SKM-1 (cell line): Measurements from ENCODE around the gene COL4A2.

Experiments used
- DNase-seq: peaks from one replicate; lab custom pipeline; 2025; ENCODE audit not compliant: unreplicated experiment; lab: John Stamatoyannopoulos, UW

COL4A2 gene

DNA sequence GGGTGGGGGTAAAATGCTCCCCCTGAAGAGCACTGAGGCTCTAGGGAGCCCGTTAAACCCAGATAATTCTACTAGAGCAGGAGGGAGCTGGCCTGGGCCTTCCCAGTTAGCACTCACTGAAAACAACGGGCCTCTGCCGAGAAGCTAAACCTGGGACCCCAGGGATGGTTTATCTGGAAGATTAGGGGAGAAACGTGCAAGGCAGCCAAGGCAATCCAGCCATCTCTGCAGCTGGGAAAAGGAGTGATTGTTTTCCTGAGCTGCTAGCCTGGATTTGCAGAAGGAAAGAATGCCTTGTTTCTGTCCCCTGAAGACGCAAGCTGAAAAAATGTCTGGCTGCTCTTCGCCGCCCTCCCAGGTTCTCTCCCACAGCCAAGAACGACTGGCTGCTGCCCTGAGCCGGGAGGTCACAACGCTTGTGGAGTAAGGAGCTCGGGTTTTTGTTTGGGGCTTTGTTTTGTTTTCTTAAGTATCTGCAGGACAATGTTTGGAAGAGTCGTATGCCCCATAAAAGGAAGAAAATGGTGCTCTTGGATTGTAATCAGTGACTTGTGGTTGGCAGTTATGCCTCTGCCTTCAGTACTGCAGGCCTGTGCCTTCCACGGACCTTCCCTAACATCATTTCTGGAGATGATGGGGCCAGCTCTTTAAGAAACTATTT is 31.5 kb downstream of the COL4A2 start:
- no peak for DNase-seq

DNA sequence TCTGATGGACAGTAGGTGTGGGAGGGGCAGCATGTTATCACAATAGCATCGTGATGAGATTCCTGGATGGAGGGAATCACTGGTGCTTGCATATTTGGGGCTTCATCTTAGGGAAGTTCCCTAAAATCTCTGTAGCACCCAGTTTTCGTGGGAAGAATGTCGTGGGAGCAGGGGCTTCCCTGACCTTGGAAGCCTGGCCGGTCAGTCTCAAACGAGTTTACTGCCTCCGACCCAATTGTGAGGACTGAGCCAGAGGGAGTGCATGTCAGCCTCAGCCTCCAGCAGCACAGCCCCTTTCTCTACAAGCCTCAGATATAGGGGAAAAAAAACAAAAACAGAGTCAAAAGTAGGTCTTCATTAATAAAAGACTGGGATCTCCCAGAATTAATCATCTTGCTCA is 32.2 kb downstream of the COL4A2 start:
- no peak for DNase-seq

DNA sequence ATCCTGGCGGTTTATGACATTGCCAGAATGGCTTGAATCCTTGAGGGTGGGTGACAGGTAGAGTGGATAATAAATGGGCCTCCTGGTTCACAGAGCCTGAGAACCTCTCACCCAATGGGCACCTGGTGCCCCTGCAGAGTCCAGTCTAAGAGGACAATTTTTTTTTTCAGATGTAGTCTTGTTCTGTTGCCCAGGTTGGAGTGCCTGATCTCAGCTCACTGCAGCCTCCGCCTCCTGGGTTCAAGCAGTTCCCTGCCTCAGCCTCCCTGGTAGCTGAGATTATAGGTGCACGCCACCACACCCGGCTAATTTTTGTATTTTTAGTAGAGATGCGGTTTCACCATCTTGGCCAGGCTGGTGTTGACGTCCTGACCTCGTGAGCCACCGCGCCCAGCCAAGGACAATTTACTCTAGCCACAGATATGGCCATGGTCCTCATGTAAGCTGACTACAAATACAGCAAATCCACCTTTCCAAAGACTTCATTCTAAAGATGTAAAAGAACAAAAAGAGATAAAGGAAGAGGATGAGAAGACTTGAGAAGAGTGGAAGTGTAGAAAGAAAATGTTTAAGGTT is 33.0 kb downstream of the COL4A2 start:
- DNase-seq = no peak

DNA sequence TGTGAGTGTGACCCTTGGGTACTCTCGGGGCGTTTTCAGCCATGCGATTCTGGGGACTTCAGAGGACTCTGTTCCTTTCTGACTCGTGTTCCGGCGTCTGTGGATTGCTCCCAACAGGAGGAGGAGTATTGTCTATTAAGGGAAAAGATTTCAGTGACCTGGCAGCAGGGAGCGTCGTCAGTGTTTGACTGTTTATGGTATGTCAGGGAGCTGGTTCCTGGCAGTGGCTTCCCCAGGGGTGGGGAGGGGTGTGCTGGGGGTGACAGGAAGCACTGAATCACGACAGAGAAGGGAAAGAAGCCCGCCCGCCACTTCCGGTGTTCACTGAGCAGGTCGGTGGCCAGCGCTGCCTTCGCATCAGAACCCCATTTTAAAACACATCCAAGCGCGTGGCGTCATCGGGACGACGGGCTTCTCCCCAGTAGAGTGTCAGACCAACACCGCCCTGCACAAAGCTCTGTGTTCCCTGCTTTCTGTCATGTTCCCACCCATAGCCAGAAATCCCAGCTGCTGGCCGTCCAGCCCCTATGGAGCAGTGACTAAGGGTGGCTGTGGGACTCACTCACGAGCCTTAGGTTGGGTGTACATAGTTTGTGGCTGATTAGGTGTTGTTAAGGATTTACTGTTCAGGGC is 33.8 kb downstream of the COL4A2 start:
- DNase-seq = no peak

DNA sequence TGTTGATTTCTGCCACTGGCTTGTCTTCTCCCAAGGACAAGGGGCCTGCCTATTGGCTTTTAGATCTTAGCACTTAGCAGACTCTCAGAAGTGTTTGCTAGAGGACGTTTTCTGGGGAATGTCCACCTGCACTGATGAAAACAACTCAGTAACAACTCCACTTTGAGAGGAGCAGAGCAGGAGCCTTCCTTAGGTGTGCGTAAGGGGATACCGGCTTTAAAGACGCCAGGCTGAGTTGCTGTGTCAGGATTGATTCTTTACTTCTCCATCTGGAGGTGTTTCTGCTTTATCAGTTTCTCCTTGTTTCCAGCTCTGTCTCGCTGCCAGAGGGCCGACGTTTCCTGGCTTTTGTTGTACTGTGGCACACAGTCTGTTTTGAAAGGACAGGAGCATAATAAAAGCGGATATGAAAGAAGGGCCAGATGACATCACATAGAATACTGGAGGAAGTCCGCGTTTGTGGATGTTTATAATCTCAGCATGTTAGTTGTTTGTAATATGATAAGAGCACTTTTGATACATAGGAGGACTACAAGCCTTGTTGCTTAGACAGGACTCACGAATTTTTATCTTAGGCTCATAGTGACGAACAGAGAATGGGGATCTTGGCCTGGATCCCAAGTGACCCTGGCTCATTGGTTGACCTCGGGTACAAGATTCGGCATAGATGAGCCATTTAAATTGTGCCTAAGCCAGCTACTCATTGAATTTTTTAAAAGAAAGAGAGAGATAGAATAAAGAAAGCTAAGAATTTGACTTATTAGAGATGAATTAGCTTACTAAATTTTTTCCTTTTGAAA is 34.6 kb downstream of the COL4A2 start:
- DNase-seq = no peak

DNA sequence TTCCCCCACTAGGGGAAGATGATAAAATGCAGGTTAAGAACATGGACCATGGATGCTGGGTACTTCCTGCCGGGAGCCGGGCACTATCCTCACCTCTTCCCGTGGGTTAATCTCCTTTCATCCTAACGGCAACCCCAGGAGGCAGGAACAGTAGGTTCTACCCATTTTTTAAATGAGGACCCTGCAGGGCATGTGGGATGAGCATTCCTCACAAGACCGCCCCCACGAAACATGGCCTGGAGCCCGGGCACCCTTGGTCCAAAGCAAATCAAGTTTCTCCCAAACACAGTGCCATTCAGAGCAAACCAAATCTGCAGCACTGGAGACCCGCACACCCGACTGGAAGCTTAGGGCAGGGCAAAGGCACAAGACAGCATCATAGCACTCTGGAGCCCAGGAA is 35.4 kb downstream of the COL4A2 start:
- DNase-seq = no peak

DNA sequence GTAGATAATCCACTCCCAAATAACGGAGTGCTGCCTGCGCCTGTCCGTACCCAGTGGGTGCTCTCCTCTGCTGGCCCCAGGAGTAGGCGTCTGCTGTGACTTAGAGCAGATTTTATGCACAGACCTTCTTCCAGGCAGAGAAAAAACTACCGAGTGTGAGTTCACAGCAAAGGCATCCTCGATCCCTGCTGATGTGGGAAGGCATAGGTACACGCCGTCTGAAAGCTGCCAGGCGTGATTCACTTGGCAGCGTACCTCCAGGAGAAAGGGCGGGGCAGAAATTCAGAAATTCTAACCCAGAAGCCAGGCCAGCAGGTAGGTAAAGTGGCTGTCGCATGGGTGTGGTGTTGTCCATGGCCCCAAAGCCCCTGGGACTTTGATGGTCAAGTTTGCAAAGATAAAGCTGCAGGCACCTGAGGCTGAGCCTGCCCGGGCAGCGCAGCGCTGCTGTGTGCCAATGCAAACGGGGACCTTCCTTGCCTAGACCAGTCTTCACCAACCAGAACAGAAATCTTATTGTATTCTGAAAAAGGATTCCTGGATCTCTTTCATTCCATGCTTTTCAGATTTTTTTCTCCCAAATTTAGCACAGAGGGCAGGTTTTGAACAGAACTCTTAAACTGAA is 36.3 kb downstream of the COL4A2 start:
- no peak for DNase-seq

DNA sequence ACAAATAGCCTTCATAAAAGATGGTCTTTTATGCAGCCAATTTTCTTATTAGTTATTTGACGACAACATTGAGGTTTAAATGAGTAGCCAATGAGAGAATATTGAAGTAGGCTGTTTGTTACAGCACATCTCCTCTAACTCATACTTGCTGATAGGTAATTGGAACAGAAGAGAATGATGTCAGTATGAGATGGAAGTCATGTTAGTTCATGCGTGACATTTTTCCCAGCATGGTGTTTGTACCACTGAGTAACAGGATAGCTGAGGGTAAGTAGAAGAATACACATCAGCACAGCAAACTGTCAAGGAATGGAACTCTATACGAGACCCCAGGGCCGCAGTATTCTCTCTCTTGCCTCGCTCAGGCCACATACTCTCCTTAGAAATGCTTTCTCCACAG is 37.2 kb downstream of the COL4A2 start:
- DNase-seq = no peak

DNA sequence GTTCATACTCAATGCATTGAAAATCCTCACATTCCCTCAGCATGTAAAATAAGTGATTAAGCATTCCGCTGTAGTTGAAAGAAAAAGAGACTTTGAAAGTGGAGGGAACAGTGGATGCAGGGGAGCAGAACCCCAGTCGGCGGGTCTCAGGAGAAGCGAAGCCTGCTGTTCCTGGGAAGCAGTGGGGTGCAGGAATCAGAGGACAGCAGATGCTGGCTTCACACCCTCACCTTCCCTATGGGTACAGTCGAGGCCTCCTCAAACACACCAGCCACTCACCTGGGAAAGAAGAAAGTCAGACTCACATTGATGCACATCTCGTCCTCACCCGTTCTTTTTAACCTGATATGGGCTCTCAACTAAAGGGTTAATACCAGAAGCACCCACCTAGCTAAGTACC is 38.2 kb downstream of the COL4A2 start:
- no peak for DNase-seq

DNA sequence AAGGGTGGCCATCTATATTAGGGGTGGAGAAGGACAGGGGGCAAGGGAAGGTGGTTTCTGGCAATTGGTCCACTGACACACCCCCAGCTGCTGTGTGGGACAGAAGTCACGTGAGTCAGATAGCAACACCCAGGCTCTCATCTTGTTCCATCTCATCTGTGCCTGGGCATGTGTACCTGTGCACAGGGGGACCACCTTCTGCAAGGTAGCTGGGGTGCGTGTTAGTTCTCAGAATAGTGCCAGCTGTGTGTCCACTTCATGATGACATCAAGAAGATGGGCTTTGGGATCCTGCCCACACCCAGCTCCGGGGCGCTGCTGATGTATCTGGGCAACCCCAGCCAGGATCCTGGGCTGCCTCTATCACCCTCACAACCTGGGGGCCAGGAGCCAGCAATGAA is 38.6 kb downstream of the COL4A2 start:
- no peak for DNase-seq

DNA sequence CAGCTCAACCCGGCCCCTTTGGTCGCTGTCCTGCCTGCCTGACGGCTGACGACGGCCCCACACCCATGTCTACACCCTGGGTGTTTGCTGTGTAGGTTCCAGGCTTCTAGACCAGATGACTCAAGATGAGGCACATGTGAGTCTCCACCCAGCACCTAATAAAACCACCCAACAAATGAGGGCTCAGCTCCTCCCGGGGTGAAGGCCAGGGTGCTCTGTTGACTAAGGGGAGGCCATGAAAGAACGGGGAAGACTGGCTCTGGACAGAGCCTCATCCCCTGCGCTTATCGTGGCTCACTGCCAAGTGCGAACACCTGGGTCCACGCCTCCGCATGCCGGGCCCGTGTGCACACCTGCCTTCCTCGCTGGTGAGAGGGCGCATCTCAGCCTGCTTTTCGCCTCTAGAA is 39.6 kb downstream of the COL4A2 start:
- no peak for DNase-seq

DNA sequence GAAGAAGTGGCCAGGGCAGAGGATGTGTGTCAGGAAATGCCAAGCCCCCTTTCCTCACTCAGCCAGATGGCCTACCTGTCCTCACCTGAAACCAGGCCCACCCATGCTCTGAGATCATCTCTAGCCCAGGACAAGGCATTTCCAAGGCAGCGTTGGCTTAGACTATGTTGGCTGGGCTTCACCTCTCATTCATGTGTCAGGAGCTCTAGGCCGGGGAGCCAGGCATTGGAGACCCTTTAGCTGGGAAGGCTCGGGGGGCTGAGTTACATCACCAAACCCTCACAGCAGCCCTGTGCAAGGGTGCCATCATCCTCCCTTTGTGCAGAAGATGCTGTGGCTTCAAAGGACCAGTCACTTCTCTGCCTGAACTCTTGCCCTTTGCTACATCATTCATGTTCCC is 40.0 kb downstream of the COL4A2 start:
- no peak for DNase-seq

DNA sequence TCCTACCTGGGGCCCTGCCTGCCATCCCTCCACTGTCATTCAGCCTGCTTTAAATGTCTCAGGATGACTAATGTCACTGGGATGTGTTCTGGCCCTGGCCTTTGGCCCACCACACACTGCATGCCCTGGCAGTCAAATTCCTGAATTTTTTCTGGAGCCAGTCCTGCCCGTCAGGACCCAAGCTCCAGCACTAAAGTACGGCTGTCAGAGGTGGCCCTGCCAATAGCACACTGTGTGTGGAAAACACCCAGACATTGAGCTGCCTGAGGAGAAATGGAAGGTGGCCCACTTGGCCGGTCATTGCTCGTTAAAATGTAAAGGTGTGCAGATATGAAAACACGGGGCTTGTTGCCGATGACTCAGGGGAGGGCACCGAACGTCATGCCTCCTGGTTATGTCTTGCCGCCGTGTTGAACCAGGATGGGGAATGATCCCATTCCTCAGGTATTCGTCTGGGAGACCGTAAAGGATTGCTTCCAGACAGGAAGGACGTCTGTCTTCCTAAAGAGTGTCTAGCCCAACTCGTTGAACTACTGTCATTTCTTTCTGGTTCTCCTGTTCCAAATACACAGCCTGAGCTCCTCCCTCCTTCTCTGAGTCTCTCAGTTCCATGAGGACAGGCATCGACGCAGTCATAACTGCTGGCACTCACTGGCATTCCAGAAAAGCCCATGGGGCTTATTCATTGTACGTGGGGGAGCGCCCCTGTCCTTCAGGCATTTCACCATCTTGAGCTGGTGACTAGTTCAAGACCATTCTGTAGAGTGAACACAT is 40.6 kb downstream of the COL4A2 start:
- no peak for DNase-seq

DNA sequence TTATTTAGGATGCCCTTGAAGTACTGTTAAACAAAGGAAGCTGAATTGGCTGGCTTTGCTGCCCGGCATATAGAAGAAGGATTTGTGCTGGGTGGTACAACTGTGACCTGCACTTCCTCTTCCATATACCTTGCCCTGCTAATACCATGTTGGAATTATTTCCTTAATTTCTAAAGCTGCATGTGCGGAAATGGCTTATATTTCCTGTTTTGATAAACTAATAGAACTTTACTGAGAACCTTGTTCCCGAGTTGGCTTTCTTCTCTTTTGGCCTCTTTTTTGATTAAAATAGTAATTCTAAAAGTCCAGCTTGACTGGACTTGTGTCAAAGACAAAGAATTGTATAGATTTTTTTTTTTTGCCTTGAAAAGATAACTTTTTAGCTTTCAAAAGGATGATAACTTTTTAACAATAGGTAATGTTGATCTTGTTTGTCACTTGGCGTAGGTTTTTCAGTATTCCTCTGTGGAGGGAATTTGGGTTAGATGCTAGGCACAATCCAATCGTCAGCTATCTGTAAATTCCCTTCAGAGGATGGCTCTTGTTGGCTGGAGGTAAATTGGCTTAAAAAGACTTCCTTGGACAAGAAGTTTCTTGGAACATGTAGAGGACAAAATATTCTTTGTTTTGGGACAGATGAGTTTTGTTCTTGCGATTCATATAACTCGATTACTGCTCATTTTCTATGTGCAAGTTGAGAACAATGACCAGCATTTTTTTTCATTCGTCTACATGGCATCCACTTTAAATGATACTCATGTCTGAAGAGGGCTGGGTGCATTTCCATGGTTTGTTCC is 41.4 kb downstream of the COL4A2 start:
- no peak for DNase-seq

DNA sequence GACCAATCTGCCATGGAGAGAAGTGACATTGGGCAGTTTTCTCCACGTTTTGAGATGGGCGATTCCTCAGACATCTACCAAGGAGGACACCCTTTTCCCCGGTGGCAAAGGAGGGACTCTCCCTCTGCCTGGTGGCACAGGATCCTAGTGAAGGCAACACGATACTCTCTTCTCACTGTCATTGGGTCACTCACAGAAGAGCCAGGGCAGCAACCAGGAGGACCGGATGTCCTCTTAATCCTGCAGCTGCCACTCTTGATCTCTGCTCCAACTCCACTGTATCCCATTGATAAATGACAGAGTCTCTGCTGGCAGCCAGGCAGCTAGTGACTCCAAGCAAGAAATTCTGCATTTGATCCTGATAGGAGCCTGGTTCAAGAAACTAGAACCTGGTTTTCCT is 42.2 kb downstream of the COL4A2 start:
- no peak for DNase-seq

DNA sequence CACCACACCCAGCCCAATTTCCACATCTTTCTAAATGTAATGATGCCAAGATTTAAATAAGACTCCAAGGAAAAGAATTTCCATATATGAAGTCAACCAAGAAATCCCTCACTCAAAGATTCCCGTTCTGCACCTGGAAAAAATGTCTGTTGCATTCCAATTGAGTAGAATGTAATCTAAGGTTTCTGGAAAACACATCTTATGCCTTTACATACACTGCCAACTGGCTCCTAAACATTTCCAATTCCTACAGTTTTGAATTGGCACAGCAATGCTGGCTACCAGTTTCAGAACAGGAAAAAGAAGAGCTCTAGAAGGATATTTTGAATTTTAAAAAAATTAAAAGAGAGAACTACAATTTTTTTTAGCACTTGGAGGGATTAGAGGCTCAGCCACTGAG is 43.0 kb downstream of the COL4A2 start:
- no peak for DNase-seq

DNA sequence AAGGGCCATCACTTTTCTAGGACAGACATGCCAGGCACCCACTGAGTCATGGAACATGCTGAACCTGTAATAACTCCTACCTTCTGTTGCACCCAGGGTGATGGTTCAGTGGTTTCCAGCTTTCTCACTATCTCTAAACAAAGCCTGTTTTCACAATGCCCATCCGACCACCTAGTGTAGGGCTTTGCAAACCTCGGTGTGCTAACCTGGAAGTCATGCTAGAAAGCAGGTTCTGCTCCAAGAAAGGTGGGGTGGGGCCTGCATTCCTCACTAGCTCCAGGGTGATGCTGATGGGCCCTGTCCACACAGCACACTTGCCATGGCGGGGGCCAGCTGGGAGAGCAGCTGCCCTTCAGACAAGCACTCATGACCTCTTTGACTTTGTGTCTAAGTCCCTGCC is 43.4 kb downstream of the COL4A2 start:
- DNase-seq = no peak

DNA sequence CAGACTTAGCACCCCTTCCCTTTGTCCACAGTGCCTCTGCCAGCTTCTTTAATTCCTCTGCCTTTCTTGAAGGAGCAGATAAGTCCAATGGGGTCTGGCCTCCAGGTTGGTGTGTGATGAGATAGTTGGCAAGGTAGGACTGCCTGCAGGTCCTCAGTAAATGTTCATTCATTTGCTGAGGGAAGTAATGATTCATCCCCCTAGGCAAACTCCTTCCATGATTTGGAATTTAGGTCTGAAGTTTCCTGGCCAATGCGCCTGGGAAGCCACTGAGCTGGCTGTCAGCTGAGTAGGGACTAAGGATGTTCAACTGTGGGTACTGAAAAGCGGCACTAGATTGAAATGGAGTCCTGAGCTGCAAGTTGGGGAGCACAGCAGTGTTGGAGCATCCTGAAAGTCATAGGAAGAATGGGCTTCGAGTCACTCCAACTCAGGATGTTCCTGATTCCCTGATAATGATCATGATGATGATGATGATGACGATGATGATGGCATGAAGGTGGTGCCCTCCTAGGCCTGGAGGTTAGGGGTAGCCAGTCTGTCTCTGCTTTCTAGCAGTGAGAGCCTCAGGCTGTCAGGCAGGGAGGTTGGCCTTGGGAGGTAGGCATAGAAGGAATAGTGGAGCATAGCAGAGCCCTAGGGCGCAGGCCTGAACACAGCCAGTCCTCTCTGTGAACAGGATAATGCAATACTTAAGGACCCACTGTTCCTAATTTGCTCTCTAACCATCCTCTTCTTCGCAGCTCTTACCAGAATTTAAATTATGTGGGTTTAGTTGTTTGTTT is 44.7 kb downstream of the COL4A2 start:
- DNase-seq = no peak

DNA sequence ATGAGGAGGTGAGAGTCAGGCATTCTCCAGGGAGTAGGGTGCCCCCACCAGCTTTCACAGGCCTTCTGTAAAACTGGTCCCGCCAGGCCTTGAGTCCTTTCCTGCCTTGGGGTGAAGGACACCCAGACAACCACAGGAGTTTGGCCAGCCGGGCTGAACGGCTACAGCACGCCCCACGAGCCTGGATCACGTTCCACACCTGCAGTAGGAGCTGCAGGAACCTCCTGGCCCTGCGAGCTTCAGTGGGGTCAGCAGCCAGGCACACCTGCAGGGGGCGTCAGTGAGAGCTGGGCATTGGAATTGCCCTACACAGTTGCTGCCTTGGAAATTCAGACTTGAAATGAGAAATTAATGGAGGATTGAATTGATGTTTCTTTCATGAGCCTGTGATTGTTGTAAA is 45.7 kb downstream of the COL4A2 start:
- DNase-seq = no peak
